Stimulated activated CD8-positive, alpha-beta memory T cell treated with anti-CD3 and anti-CD28 coated beads, Interleukin-12 subunit alpha, Interleukin-12 subunit beta, amount 100 ng/mL, for 1 hour (primary cell): ENCODE measurements around the gene TRERF1.

Experiments used
- DNase-seq: peaks from one replicate; pipeline ENCODE4 v3.0.0-alpha.2; 2020; ENCODE audit warnings: low read depth

TRERF1 gene

DNA sequence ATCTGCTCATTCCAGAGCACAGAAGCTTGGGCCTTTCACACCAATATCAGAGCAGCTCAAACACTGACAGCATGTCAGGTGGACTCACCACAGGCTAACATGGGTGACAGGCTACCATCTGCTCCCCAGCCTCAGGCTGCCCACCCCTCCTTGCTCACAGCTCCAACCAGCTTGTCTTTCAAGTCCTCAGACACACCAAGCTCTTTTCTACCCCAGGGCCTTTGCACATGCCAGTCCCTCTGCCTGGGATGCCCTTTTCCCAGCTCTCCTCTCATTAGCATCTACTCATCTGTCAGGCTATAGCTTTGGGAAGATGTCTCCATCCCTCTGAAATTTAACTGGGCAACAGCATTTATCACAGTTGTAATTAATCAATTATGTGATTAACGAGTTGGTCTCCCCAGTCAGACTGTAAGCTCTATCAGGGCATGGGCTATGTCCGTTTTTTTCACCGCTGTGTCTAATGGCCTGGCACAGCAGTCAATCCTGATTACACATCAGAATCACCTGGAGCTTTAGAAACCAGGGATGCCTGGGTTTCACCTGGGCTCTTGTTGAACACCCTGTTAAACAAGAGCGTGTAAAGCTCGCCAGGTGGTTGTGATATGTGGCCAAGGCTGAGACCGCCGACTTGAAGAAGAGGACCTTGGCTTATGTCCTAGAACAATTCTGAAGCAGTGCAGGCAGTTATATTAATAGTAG, 145.1 kb downstream of the TRERF1 start:
- DNase-seq, result no peak

DNA sequence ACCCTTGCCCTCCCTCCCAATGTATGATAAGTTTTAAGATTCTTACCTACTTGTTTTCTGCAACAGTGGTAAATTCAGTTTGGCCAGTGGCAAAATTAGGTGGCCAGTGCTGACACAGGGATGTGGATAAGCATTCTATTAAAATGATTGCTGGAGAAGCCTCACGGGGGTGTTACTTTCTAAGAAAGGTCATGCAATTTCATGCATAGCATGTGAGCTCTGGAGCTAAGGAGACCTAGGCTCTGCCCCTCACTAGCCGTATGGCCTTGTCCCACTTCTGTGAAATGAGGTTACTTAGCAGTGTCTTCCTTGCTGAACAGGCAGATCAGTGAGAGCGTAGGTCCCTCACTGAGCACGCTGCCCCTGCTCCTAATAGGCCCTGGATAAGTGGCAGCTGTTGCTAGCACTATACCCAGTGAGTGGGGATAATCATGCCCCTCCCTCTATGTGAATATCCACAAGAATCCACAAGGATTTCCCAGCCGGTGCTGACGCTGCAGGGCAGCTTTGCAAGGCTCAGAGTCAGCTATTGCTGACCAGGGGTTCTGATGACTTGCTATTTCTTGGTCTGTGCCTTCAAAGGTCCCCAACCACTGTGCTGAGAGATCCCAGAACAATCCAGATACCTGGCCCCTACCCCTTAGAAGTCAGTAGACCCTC, 147.5 kb downstream of the TRERF1 start:
- no peak for DNase-seq

DNA sequence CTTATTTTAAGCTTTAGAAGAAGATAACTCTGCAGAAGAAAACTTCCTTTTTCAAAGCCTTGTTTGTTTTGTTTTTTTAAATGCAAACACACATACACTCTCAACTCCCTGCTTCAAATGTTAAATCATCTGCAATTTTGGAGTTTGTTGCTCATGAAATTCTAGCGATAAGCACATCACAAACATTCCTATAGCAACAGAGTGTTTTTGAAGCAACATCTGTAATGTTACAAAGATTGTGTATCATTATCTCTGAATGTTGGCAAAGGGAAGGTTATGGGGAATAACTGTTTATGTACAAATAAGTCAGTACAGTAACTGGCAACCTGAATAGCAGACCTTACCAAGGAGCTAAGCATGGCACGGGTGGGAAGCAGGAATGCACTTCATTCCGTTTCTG, 149.3 kb downstream of the TRERF1 start:
- DNase-seq, result no peak

DNA sequence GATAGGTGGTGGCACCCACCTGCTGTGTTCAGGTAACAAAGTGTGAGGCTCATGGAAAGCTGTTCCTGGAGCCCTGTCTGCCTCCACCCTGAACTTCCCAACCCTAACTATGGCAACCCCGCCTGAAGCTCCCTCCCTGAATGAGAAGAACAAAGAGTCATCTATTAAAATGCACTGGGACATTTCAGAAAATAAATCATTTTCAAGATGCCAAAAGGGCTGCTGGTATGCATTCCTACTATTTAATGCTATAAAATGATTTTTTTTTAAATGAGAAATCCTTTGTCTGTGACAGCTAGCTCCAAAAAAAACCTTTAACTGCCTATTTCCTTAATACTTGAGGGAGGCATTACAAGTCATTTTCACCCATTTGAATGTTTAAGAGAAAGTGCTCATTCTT, 149.7 kb downstream of the TRERF1 start:
- DNase-seq, result no peak

DNA sequence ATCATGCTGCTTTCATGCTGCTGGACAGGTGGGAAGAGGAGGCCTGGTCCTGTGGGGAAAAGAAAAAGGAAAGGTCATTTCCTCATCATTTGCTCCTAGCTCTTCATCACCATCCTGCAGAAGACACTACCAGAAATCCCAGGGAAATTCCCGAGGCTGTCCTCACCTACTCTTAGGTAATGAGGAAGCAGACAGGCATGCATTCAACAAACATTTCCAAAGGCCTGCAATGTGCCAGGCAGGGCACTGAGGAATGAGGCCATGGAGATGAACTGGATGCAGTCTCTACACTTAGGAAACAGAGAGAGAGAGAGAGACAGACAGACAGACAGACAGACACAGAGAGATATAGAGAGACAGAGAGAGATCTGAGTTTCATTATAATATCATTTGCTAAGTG, 151.0 kb downstream of the TRERF1 start:
- DNase-seq, result no peak

DNA sequence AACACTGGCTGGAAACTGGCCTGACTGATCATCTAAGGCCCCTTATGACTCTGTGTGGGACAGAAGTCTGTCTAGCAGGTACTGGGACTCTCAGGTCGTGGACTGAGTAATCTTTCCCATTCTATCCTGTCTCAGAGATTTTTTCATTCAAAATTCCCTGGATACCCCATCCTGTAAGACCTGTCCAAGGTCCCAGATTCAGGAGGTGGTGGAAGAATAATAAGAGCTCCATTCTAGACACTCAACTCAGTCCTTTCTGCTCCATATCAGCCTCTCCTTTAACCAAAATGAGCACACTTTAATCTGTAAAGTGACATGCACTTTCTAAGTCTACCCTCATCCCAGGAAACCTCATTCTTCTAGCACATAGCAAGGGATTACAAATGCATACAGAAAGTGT, 151.5 kb downstream of the TRERF1 start:
- DNase-seq, result no peak

DNA sequence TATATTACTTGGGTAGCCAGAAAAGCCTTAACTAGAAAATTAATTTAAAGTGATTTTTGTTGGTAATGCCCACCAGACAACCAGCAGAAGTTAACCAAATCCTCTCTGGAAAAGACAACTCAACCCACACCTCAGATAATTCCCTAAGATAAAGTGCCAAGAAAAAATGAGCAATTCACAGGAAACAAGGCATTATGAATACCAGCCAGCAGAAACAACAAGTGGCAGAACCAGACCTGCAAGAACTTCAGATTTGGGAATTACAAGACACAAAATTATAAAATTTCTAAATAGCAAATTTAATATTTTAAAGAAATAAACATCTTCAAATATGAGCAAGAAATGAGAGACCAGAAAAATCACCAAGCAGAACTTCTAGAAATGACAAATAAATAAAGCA, 154.1 kb downstream of the TRERF1 start:
- no peak for DNase-seq

DNA sequence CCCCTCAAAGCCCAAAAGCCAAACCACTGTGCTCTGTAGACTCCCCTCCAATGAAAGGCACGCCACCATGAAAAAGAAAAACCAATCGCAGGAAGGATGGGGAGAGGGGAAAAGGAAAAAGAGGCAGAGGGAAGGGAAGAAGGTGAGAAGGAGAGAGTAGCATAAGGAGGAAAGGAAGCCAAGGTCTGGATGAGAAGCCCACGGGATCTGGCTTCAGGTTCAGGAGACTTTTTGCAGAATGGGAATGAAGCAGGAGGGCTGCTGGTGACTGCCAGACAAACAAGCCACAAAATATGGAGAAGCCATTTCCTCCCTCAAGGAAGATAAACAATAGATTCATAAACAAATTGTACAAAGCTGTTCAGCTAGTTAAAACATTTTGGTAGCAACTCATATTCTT, 155.1 kb downstream of the TRERF1 start:
- DNase-seq, result no peak

DNA sequence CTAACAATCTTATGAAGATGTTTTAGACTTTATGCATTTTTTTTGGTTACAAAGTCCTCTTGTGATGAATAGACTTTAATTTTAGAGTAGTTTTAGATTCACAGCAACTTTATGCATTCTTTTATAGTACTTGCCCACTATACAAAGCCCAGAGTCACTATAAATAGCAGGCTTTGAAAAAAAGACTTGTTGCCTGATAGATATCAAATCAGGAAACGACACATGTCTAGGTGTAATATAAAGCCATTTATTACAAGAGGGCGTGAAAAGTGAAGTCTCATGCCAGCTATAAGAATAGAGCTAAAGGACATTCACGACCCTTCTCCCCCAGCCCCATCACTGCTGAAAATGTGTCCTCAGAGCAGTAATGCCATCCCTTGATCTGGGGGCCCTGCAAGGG, 156.0 kb downstream of the TRERF1 start:
- DNase-seq, result no peak

DNA sequence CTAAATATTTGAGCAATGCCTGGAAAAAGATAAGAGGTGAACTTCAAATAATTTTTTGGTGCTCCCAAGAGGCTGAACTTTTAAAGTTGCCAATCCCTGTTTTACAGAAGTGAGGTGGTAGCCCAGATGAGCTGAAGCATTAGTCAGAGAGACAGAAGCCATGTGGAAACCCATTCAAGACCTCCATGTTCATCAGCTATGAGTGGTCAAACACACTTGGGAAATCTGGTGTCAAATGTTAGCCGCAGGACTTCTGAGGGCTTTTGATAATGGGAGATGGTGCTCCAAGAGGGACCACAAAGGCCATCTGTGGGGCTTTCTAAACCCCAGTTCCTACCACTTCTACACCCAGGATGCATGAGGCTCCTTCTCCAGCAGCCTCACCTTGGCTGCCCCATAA, 156.5 kb downstream of the TRERF1 start:
- no peak for DNase-seq

DNA sequence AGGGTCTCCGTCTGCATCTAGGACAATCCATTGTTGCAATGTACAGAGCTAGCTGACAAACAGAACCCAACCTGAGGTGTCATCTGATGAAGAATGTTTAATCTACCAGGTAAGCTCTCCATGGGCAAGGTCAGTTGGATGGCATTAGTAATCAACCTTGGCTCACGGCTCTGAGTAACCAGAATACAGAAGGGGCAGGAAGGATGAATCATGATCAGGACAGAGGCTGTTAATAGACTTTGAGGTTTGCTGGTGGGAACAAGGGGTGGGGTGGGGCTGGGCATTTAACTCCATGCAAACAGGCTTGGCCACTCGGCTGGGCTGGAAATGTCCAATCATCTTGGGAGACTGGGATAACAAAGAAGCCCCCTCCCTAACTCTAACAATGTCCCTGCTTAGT, 157.0 kb downstream of the TRERF1 start:
- DNase-seq, result no peak

DNA sequence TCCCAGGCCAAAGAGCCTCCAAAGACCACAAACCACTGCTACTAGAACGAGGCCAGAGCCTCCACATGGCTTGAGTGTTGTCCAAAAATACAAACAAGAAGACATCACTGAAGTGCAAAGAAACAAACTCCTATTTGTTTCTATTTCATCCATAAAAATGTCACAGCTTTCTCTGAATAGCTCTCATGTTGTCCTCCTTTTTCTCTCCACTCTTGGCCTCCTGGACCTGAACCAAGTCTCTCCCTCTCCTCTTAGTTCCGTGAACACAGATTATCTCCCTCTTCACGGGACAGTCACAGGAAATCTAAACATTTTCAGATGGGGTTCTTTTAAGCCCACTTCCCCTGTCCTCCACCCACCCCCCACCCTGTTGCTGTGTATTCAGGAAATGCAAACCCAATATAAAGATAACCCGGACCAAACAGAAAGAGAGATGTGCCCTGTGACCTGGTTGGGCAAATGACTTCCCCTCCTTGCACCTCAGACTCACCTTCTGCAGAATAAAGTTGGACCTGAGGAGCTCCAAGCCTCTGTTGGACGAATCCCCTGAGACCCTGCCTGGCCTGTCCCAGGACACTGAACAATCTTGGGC, 158.2 kb downstream of the TRERF1 start:
- DNase-seq, result no peak

DNA sequence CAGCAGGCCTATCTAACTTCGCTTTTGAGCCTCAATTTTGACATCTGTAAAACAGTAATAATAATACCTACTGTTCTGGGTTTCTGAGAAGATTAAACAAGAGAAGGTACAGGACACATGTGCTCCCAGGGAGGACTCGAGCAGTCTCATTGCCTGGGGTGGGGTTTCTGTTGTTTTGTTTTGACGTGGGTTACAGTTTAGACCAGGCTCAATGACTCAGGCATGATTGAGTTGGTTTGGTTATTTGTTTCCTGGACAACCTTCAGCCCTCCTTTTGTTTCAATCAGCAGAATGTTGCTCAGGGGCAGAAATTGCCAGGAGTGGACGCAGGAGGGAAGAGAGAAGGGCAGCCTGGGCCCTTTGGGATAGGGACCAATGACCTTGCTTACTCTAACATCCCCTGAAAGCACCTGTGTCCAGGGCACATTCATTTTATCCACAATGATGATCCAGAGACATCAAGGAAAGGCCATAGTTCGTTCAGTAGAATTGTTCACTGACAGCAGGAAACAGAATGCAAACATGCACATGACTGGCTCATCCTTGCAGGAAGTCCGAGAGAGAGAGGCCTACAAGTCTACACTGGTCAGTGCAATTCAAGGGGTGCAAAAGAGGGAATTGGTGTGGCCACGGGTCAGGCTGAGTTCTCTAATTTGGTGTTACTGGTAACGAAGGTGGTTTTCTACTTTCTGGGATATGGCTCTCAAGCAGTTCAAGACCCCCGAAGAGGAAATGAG, 159.6 kb downstream of the TRERF1 start:
- no peak for DNase-seq

DNA sequence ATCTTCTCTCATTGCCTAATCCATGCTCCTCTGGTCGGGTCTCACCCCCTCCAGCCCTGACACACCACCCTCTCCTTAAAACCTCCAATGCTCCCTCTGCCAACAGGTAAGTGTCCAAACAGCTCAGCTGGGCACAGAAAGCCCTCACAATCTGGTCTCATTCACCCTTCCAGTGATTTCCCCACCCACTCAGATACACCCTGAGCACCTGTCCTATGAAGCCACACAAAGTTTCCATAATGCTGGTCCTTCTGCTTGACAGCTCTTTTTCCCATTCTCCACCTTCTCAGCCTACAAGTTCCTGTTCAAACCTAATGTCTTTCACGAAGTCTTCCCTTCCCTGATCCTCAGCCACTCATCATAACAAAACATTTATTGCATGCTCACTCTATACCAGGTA, 164.0 kb downstream of the TRERF1 start:
- DNase-seq, result no peak

DNA sequence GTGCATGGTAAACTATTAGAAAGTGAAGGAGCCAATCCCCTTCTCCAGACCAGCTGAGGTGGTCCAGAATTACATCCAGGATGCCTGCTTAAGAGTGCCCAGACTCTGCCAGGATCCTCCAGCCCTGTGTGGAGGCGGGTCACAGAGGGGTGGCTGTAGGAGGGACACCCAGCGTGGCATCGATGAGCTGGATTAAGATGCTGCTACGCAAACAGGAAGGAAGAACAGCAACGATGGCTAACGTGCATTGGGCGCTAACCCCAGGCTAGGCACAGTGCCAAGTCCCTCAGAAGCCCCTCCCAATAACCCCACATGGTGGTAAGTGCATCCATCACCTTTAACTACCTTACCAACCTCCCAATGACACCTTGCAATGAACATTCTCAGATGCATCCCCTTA, 170.2 kb downstream of the TRERF1 start:
- peak; percentile 29 for DNase-seq

DNA sequence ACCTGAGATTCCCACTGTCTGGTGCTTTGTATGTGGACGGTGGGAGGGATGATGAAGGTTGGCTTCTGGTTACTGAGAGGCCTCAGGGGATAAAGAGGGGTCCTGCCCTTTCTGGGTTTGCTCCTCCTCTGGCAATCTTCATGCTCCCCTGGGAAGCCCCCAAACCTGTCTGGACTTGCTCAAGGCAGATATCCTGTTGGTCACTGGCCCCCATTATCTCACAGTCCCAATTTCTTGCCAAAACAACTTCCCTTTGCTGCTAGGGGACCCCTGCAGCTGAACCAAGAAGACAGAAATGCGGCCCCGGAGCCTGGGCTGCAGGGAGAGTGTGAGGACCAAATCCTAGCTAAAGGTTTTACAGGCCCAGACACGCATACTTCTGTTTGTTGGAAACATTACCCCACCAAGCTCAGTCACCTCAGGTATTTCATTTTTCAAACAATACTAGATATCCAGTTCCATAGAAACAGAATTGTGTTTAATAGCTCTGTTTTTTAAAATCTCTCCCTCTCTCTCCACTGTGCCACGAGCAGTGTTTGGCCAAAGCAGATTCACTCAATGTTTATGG, 170.7 kb downstream of the TRERF1 start:
- DNase-seq, result no peak

DNA sequence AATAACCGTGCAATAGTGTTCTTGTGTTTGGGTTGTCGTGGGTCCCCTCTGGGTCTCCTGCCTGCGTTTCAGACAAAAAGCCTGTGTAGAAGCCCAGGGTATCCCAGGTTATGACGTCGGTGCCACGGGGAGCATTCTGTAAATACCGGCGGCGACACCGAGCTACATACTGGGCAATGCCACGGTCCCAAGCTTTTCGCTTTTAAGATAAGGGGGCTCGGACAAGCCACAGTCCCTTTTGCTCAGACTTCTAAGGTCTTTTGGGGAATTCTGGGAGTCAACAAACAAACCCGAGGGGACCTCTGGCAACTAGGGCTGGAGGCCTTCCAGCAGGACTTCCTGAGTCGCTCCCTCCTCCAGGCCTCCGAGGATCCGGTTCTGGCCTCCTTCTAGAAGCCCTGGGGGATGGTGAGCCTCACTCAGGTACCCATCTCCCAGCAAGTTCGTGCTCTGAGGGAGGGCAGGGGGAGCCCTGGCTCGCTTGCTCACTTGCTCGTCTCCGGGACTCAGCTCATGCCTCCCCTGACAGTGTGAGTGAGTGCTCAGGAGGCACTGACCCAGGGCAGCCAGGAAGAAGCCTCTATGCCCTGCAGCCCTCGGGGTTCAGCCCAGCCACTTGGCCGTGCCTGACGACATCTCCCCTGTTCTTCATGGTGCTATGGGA, 171.6 kb downstream of the TRERF1 start:
- no peak for DNase-seq

DNA sequence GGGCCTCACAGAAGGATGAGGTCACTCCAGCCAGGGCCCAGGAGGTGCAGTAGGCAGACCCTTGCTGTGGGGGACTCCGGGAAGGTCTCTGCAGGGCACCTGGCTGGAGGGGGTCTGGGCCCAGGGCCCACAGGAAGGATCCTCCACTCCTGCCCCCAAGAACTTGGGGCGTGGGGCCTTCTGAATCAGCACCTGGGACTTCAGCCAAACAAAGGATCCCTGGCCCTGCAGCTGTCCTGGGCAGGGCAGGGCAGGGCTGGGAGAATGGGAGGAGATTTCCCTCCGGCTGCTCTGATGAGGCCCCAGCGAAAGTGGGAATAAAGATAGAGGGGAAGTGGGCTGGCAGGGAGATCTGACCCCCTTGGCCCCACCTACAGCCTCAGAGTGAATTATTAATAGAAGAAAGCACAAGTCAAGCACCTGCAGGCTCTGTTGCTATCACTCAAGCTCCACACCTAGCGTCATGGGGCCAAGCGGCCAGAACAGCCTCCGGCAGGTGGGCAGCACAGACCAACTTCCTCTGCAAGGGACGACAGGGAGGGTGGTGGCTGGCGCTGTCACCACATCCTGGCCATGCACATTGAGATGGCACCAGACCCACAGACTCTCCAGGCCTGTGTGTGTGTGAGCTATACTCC, 172.5 kb downstream of the TRERF1 start:
- no peak for DNase-seq

DNA sequence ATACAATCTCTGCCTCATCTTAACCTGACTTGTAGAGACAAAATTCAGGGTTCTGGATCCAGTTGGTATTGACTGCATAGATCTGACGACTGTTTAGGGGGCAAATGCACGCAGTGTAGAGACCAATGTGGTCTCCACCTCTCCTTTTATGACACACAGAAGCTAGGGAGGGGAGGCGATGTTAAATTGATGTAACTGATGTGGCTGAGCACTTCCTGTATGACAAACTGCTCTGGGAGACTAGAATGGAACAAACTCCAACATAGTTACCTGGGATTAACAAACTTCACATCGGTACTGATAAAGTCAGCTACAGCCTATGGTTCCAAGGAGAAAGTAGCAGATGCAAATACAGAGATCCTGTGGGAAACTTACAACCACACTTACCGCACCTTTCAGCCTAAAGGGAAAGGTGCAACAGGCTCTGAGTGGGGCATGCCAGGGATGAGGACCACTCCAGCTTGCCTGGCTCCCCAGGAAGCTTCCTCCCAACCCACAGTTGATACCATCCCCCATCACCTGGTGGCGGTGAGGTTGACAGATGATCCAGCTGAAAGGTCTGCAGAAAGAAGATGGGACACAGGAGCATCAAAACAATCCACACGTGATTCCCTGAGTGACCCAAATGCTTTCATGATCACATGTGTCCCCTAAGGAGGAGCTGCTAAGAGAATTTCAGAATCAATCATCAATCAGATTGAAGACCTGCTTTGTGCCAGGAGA, 173.4 kb downstream of the TRERF1 start:
- DNase-seq, result no peak

DNA sequence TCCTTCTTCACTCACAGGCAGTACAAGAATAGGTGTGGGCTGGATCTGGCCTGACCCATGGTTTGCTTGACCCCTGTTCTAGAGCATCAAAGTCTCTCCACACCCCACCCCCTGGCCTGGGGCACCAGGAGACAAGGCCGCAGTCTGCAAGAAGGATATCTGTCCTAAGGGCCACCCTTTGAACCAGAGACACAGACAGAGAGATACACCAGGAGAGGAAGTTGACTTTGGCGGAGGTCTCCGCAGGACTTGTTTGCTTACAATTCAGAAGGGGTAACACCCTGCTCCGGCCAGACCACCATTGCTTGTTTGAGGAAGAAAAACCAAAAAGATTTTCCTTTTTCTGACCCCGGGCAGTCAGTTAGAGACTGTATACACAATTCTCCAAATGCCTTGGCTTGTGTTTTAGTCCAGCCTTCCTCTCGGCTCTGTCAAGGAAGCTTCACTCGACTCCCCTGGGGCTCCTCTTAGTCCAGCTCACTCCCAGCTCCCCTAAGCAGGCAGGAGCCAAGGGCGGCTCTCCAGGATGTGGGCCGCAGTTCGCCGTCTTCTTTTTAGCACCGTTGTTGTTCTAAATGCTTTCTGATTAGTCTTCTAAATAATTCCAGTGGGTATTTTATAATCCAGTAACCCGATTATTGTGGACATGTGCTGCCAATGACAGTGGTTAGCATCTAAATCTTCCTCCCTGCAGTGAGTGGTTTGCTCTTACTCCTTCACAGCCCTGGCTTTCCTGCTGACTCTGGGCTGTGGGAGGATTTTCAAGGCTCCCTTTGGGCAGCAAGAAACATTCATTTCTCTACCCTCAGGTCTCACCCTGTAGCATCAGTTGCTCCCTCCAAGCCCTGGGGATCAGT, 175.5 kb downstream of the TRERF1 start:
- no peak for DNase-seq
